NK-92 treated with Interleukin-12 subunit alpha and Interleukin-12 subunit beta, amount 100 ng/mL, for 24 hours (cell line): Measurements from ENCODE around the gene CDC42EP2.

Experiments used
- DNase-seq: peaks from one replicate; lab custom pipeline; 2025; lab: John Stamatoyannopoulos, UW

Gene CDC42EP2, protein sequence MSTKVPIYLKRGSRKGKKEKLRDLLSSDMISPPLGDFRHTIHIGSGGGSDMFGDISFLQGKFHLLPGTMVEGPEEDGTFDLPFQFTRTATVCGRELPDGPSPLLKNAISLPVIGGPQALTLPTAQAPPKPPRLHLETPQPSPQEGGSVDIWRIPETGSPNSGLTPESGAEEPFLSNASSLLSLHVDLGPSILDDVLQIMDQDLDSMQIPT

DNA sequence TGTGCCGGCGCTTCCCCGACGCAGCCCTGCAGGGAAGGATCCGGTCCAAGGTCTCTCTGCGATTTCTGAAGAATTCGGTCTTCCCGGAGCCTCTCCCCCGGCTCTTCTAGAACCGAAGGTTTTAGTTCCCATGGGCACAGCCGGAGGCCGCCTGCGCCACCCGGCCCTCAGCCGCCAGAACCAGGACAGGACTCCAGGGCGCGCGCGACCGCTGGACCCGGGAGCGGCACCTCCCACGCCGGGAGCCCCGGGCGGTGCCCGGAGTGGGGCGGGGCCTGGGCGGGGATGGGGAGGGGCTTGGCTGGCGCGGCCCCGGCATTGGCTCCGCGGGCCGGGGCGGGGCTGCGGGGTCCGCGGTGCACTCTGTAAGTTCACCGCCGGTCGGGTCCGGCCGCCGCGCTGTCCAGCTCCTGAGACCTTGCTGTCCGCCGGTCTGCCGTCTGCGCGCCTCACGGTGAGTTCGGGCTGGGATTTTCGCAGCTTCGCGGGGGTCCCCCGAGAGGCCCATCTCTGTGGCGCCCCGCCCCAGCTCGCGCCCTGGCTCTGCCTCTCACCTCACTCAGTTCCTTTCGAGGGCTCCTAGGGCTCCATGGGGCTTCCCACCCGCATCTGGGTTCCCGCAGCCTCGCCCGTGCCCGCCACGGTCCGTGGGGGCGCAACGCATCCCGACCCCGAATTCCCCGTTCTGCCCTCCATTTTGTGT is at the start of gene CDC42EP2:
Gene CDC42EP2, plus strand, starts transcription at position 366 of the 703 bp plus-strand sequence. CDS start 6,033 bp downstream, outside the sequence.
- DNase-seq = no peak

GRCh38 chr11:65266210-65266609 is 48.5 kb upstream of the CDC42EP2 start:
- DNase-seq = no peak

DNA sequence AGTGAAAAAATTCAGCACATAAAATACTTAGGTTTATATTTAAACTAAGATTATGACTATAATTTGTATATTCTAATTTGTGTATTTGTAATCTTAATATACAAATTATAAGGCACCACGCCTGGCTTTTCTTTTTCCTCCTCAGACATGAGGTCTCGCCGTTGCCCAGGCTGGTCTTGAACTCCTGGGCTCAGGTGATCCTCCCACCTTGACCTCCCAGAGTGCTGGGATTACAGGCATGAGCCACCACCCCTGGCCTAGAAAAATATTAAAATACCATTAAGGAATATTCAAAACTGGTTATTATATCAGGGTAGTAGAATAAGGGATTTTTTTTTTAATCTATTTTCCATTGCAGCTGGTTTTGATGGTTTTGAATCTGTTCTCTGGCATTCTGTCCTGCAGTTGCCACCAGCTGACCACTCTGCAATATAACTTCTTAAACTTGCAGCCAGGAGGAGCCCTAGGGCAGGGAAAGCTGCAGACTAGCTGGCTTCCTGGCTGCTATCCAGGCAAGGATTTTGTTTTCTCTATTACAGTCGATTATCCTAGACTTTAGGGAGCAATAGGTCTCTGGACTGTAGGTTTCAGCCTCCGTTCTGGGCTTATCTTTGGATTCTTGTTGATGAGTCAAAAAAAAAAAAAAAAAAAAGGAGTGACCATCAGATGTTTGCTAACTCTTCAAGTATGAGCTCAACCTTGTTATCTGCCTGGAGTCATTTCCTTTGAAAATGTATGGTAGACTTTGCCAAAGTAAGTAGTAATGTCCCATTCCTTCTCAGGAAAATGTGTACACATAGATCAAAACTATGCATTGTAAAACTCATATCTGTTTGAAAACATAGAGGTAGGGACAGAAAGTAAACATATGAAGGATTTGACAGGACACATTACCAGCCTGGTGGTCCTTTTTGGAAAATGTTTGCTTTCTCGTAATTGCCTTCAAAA is 39.7 kb upstream of the CDC42EP2 start:
- no peak for DNase-seq

DNA sequence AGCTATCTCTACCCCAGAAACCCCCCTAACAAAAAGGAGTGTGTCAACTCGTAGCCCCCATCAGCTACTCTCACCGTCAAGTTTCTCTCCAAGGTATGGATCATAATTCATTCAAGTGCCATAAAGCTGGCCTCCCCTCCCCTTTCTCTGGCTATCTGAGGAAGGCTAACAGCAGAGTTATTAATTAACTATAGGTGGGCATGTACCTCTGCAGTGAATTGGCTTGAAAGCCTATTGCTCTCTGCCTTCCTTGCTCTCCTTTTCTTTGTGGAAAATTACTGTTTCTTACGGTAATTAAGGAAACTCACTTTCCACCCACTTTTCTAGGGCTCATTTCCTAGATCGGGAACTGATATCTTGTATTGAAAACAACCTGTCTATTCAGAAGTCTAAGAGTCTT is 38.8 kb upstream of the CDC42EP2 start:
- DNase-seq = no peak

DNA sequence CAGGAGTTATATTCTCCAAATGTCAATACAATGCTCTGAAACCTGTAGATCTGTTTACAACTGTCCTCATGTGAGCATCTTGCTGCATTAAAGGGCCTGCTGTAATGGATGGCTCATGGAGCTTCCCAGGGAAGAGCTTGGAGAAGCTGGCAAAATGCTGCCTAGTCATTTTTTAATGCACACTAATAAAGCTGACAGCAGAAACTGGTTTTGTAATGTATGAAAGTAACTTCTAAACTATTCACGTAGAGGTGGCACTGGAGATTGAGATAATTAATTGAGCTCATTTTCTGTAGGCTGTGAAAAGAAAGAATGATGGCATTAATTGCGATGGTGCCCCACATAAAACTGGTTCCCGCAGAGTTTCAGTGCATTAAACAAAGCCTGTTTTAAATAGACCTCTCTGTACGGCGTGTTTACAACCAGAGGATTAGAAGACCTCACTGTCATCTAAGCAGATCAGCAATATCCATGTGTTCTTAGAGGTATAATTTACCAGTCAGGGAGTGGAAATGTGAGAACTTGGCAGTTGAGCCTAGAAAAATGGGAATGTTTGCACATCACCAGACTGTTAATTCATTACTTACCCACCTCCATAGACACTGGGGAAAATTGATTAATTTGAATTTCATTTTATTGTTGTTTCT is 36.9 kb upstream of the CDC42EP2 start:
- no peak for DNase-seq

DNA sequence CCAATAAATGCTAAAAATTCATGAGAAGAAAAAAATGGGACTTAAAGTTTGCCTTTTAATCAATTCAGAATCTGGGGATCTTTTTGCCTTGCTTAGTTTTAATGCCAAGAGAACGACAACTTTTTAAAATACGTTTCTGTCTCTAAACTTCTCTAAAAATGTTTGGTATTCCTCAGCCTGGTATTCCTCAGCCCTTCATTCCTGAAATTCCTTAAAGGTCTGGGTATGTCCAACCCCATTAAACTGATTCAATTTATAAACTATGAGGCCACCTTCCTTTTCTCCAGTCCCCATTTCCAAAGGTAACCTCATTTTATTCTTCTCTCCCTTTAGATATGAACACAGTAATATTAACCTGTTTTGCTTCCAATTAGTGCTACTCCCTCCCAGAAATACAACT is 36.3 kb upstream of the CDC42EP2 start:
- DNase-seq = no peak

DNA sequence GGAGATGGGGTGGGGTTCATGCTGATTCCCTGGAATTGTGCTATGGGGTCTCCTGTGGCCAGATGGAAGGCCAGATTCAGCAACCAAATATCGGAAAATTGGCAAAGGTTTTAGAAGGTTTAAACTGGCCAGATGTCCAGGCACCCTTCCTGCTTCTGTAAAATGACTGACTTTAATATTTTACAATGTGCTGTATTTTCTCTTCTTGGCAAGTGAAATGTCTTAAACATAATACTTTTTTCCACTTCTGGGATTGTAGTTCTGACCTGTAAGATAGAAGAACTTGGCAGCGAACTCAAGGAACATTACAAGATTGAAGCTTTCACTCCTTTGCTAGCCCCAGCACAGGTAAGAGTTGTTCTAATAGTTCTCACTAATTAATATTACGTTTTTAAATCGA is 35.4 kb upstream of the CDC42EP2 start:
- no peak for DNase-seq

- no peak for DNase-seq
These were observed 34.8 kb upstream of the CDC42EP2 start for GRCh38 chr11:65279741-65280440.

- DNase-seq = no peak
These were observed 34.0 kb upstream of the CDC42EP2 start for GRCh38 chr11:65280646-65281045.

GRCh38 chr11:65286686-65287085 is 28.0 kb upstream of the CDC42EP2 start:
- DNase-seq = no peak

- no peak for DNase-seq
These were observed 27.1 kb upstream of the CDC42EP2 start for GRCh38 chr11:65287601-65288000.

DNA sequence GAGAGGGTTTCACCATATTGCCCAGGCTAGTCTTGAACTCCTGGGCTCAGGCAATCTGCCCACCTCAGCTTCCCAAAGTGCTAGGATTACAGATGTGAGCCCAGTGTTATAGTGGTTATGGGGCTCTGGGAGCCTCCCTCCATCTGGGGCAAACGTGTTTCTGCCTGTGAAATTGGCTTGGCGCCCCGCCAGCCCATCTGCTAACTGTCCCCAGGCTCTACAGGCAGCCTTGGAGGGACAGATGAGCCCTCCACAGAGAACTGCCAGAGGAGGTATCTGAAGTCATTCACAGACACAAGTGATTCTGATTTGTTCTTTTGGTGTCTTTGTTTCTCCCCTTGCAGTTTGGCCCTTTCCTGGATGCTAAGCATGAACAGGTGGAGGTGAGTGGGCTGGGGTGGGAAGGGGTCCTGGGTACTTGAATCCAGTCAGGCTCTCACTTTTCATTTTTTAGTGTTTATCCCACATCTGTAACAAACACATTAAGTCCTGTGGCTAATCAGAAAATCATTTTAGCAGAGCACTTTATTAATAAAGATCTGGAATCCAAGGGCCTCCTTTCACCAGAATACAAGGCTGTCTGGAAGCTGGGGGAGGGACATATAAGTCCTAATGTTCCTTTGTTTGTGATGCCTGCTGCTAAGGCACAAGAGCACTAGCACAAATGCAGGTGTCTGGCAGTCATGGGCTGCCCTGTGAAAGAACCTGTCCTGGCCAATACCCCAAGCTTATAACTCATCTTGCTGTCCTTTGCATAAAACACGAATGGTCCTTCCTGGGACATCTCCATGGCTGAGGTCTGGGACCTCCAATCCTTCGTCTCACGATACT is 25.7 kb upstream of the CDC42EP2 start:
- no peak for DNase-seq

GRCh38 chr11:65290448-65291165 is 24.1 kb upstream of the CDC42EP2 start:
- DNase-seq = no peak

DNA sequence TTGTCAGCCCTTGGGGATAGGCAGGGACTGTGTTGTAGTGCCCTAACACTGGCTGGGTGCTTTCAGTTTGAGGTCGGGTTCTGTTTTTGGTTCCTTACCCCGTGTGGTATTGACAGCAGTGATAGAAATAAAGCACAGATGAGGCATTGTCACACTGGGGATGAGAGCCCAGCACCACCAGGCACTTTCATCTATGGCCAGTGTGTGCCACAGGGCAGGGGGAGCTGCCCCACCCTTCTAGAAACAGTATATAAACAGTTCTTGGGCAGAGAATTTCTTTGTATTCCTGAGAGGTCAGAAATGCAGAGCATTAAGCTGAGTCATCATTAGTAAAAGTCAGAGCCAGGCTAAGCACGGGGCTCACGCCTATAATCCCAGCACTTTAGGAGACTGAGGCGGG is 23.1 kb upstream of the CDC42EP2 start:
- no peak for DNase-seq

GRCh38 chr11:65292890-65293289 is 21.8 kb upstream of the CDC42EP2 start:
- DNase-seq = no peak

DNA sequence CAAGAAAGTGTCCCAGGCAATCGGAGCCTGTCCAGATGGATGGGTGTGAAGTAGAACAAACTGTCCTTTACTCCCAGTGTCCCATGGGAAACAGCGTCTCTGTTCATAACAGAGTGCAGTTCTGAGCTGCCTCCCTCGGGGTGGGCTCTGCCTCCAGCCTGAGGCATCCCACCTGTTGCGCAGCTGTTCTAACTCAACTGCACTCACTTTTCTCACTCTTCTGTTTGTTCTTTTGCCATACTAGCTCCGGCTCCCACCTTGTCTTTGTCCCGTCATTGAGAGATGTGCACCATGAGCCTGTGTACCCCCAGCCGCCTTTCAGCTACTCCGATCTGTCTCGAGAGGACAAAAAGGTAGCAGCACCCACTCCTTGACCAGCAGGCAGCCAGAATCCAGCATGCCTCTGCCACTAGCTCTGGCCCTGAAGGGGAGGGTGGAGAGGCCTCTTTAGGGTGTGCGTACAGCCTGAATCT is 20.7 kb upstream of the CDC42EP2 start:
- no peak for DNase-seq

DNA sequence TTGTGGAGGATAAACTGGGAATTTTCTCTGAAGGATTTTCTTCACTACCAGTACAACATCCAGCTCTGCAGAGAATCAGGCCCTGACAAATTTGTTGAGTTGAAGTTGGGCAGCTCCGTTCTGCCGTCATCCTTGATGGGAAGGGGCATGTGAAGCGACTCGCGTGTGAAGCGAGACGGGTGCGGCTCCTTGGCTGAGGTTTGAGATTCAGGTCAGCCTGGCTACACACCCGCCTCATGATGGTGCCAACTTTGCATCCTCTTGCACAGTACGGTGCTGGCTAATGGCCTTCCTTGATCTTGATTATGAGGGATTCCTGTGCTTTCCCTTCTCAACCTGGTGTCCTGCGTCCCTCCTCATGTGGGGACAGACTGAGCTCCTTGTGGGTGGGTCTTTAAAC is 19.7 kb upstream of the CDC42EP2 start:
- no peak for DNase-seq

GRCh38 chr11:65295571-65296341 is 18.9 kb upstream of the CDC42EP2 start:
- DNase-seq = no peak

DNA sequence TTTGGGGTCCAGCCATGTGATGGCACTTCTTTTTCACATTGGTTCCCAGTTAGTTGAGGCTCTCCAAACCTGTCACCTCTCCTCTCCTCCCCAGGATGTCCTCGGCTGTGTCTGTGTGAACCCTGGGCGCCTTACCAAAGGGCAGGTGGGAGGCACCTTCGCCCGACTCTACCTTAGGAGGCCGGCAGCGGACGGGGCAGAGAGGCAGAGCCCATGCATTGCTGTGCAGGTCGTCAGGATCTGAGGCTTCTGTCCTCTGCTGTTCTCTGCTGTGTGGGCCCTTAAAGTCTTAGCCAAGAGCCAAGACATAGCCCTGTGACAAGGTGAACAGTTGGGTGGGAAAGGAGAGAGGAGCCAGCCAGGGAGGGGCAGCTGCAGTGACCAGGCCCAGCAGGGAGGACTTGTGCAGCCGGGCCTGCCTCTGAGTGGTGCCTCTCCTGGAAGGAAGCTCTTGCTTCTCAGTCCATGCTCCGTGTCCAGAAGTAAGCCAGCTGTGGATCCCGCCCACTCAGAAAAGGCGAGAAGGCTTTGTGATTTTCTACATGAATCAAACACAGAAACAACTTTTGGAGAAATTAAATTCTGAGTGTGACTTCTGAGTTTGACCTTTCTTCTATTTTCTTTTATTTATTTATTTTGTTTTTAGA is 17.5 kb upstream of the CDC42EP2 start:
- DNase-seq = no peak
